ENCODE measurements around the gene TRANK1.

The TRANK1 gene

GRCh38 chr3:36843065-36844051, 101.5 kb downstream of the TRANK1 start:
- H3K4me1 ChIP-seq (ENCODE audit: control insufficient read depth, insufficient read depth, low read length), result no peaks in the 10 kb centered on the region
- no peak overlapping the region for H3K27ac ChIP-seq (ENCODE audit: low read length)
- no peaks in the 10 kb centered on the region for H3K27me3 ChIP-seq (ENCODE audit: control insufficient read depth in 1 of 2, insufficient read depth in 2 of 2, low read length in 2 of 2)
- H3K9me3 ChIP-seq (ENCODE audit: control insufficient read depth in 2 of 2, low read length in 2 of 2), result peaks cover 0 to 6% of the 10 kb centered on the region in 2 donors
- peaks cover 21 to 31% of the 10 kb centered on the region in 2 donors for H3K36me3 ChIP-seq (ENCODE audit: control insufficient read depth in 2 of 2, insufficient read depth in 2 of 2, low read length in 2 of 2)
- H3K9ac ChIP-seq (ENCODE audit: low read length in 2 of 2), result no peak overlapping the region
- H3K4me3 ChIP-seq (ENCODE audit: low read length in 2 of 2), result no peak overlapping the region

- H3K9ac ChIP-seq (ENCODE audit: low read length in 2 of 2), result no peak overlapping the region
- H3K4me1 ChIP-seq (ENCODE audit: control insufficient read depth, insufficient read depth, low read length), result no peaks in the 10 kb centered on the region
- H3K4me3 ChIP-seq (ENCODE audit: low read length in 2 of 2), result no peak overlapping the region
- no peak overlapping the region for H3K27ac ChIP-seq (ENCODE audit: low read length)
- peaks cover 25 to 28% of the 10 kb centered on the region in 2 donors for H3K36me3 ChIP-seq (ENCODE audit: control insufficient read depth in 2 of 2, insufficient read depth in 2 of 2, low read length in 2 of 2)
- H3K9me3 ChIP-seq (ENCODE audit: control insufficient read depth in 2 of 2, low read length in 2 of 2), result peaks cover 0 to 6% of the 10 kb centered on the region in 2 donors
- no peaks in the 10 kb centered on the region for H3K27me3 ChIP-seq (ENCODE audit: control insufficient read depth in 1 of 2, insufficient read depth in 2 of 2, low read length in 2 of 2)
Measured at GRCh38 chr3:36842275-36842674, 102.6 kb downstream of the TRANK1 start.

DNA sequence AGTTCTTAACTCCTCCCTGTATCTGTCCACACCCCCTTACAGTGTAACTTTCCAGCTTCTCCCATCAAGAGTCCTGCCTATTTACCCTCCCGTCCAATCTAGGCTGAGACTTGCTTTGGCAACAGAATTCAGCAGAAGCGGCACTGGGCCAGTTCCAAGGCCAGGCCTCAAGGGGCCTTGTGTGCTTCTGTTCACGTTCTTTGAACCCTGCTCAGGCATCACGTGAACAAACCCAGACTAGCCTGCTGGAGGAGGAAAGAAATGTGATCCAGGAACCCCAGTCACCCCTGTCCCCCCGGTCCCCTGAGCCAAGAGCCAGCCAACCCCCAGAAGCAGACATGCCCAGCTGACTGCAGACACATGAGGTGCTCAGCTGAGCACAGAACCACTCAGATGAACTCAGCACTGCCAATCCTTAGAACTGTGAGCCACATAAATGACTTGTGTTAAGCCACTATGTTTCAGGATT, 104.4 kb downstream of the TRANK1 start:
- no peak overlapping the region for H3K9ac ChIP-seq (ENCODE audit: low read length in 2 of 2)
- peaks cover 0 to 6% of the 10 kb centered on the region in 2 donors for H3K9me3 ChIP-seq (ENCODE audit: control insufficient read depth in 2 of 2, low read length in 2 of 2)
- no peaks in the 10 kb centered on the region for H3K4me1 ChIP-seq (ENCODE audit: control insufficient read depth, insufficient read depth, low read length)
- H3K36me3 ChIP-seq (ENCODE audit: control insufficient read depth in 2 of 2, insufficient read depth in 2 of 2, low read length in 2 of 2), result peaks cover 17 to 30% of the 10 kb centered on the region in 2 donors
- H3K27me3 ChIP-seq (ENCODE audit: control insufficient read depth in 1 of 2, insufficient read depth in 2 of 2, low read length in 2 of 2), result no peaks in the 10 kb centered on the region
- H3K4me3 ChIP-seq (ENCODE audit: low read length in 2 of 2), result no peak overlapping the region
- no peak overlapping the region for H3K27ac ChIP-seq (ENCODE audit: low read length)

DNA sequence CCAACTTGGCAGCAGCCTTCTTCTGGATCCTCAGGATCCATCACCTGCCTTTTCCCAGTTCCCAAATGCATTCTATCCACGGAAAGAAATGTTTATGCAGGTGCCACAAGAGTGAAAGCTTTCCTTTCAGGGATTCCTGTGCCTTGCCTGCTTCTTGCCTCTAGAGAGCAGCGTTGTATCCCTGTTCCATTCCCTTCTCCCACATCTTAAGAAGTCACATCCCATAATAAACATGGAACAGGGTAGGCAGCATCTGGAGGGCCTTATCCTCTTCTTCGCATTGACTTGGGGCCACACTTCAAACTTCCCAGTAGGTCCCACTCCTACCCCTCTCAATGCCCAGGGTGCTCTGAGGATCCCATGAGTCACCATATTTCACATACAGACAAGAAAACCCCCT, 107.8 kb downstream of the TRANK1 start:
- Histone ChIP-seq H3K4me3 (ENCODE audit: low read length in 2 of 2) (no peak overlapping the region), H3K4me1 (ENCODE audit: control insufficient read depth, insufficient read depth, low read length) (no peaks in the 10 kb centered on the region), H3K36me3 (ENCODE audit: control insufficient read depth in 2 of 2, insufficient read depth in 2 of 2, low read length in 2 of 2) (peaks cover 19 to 39% of the 10 kb centered on the region in 2 donors), H3K27ac (ENCODE audit: low read length) (no peak overlapping the region), H3K9me3 (ENCODE audit: control insufficient read depth in 2 of 2, low read length in 2 of 2) (peaks cover 0 to 6% of the 10 kb centered on the region in 2 donors), H3K9ac (ENCODE audit: low read length in 2 of 2) (no peak overlapping the region), H3K27me3 (ENCODE audit: control insufficient read depth in 1 of 2, insufficient read depth in 2 of 2, low read length in 2 of 2) (no peaks in the 10 kb centered on the region)

DNA sequence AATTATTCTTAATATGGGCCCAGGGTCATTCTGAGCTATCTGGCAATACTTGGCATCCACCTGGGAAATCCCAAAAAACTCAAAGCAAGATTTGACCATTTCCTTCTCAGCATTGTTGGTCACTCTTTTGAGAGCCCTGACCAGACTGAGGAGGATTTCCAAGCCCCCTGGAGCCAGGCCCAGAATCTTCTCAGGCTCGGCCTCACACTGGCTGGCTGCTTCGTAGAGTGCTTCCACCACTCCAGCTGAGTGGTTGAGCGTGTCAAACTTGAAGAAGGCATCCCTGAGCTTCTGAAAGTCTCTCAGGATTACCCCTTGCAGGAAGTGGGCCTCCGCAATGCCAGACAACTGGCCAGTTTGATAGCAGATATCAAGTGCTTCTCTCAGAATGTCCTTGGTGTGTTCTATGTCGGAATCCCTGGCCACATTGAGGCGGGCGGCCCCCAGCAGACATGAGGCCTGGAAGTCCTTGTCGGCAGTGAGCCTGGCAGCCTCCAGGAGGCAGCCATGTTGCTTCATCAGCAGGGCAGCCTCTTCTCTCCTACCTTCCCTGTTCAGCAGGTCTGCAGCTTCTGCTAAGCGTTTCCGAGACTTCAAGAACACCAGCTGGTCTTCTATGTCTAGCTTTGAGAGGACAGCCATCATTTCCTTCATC, 111.6 kb downstream of the TRANK1 start:
- Histone ChIP-seq H3K36me3 (ENCODE audit: control insufficient read depth in 2 of 2, insufficient read depth in 2 of 2, low read length in 2 of 2) (peaks cover 21 to 37% of the 10 kb centered on the region in 2 donors), H3K9me3 (ENCODE audit: control insufficient read depth in 2 of 2, low read length in 2 of 2) (no peaks in the 10 kb centered on the region), H3K27ac (ENCODE audit: low read length) (no peak overlapping the region), H3K27me3 (ENCODE audit: control insufficient read depth in 1 of 2, insufficient read depth in 2 of 2, low read length in 2 of 2) (no peaks in the 10 kb centered on the region), H3K4me1 (ENCODE audit: control insufficient read depth, insufficient read depth, low read length) (no peaks in the 10 kb centered on the region), H3K4me3 (ENCODE audit: low read length in 2 of 2) (no peak overlapping the region), H3K9ac (ENCODE audit: low read length in 2 of 2) (no peak overlapping the region)

GRCh38 chr3:36832406-36832805, 112.4 kb downstream of the TRANK1 start:
- Histone ChIP-seq H3K27ac (ENCODE audit: low read length) (no peak overlapping the region), H3K4me1 (ENCODE audit: control insufficient read depth, insufficient read depth, low read length) (no peaks in the 10 kb centered on the region), H3K9ac (ENCODE audit: low read length in 2 of 2) (no peak overlapping the region), H3K36me3 (ENCODE audit: control insufficient read depth in 2 of 2, insufficient read depth in 2 of 2, low read length in 2 of 2) (peaks cover 21 to 40% of the 10 kb centered on the region in 2 donors), H3K4me3 (ENCODE audit: low read length in 2 of 2) (no peak overlapping the region), H3K9me3 (ENCODE audit: control insufficient read depth in 2 of 2, low read length in 2 of 2) (no peaks in the 10 kb centered on the region), H3K27me3 (ENCODE audit: control insufficient read depth in 1 of 2, insufficient read depth in 2 of 2, low read length in 2 of 2) (no peaks in the 10 kb centered on the region)

- no peaks in the 10 kb centered on the region for H3K9me3 ChIP-seq (ENCODE audit: control insufficient read depth in 2 of 2, low read length in 2 of 2)
- no peaks in the 10 kb centered on the region for H3K4me1 ChIP-seq (ENCODE audit: control insufficient read depth, insufficient read depth, low read length)
- H3K27ac ChIP-seq (ENCODE audit: low read length), result no peak overlapping the region
- H3K9ac ChIP-seq (ENCODE audit: low read length in 2 of 2), result no peak overlapping the region
- H3K4me3 ChIP-seq (ENCODE audit: low read length in 2 of 2), result no peak overlapping the region
- no peaks in the 10 kb centered on the region for H3K27me3 ChIP-seq (ENCODE audit: control insufficient read depth in 1 of 2, insufficient read depth in 2 of 2, low read length in 2 of 2)
- peaks cover 11 to 26% of the 10 kb centered on the region in 2 donors for H3K36me3 ChIP-seq (ENCODE audit: control insufficient read depth in 2 of 2, insufficient read depth in 2 of 2, low read length in 2 of 2)
Measured at GRCh38 chr3:36827133-36827532, 117.7 kb downstream of the TRANK1 start.

DNA sequence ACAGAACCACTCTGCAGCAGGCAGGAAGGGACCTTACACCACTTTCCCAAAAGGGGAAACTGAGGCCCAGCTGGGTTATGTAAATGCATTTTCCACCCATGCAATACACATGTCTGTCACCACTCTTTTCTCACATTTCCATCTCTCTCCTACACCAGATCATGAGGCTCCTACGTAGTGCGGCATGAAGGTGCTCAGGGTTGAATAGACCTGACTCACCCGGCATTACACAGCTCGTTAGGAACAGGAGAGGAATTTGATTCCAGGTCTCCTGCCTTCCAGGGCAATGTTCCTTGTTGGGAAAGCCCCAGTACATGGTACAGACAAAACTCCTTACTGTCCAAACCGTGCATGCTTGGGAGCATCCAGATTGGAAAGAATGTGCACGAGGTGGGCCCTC, 118.6 kb downstream of the TRANK1 start:
- H3K4me3 ChIP-seq (ENCODE audit: low read length in 2 of 2), result no peak overlapping the region
- H3K9me3 ChIP-seq (ENCODE audit: control insufficient read depth in 2 of 2, low read length in 2 of 2), result no peaks in the 10 kb centered on the region
- no peak overlapping the region for H3K27ac ChIP-seq (ENCODE audit: low read length)
- H3K9ac ChIP-seq (ENCODE audit: low read length in 2 of 2), result no peak overlapping the region
- H3K27me3 ChIP-seq (ENCODE audit: control insufficient read depth in 1 of 2, insufficient read depth in 2 of 2, low read length in 2 of 2), result no peaks in the 10 kb centered on the region
- H3K36me3 ChIP-seq (ENCODE audit: control insufficient read depth in 2 of 2, insufficient read depth in 2 of 2, low read length in 2 of 2), result peaks cover 4 to 23% of the 10 kb centered on the region in 2 donors
- H3K4me1 ChIP-seq (ENCODE audit: control insufficient read depth, insufficient read depth, low read length), result no peaks in the 10 kb centered on the region

DNA sequence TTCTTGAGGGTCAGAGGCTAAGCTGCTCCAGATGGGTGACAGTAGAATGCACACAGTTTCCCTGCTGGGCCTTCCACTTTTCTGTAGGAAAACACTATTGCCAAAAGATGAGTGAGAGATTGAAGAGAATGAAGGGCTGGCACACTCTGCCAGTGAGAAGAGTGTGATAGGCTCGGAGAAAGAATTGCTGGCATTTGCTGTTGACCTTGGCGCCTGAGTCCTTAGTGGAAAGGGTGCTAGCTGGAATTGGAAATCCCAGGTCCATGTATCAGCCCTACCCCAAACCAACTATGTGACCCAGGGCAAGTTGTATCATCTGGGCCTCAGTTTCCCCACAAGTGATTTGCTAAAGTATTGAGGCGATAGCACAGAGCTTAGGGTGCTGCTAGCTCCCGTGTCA, 120.4 kb downstream of the TRANK1 start:
- no peak overlapping the region for H3K9ac ChIP-seq (ENCODE audit: low read length in 2 of 2)
- no peaks in the 10 kb centered on the region for H3K27me3 ChIP-seq (ENCODE audit: control insufficient read depth in 1 of 2, insufficient read depth in 2 of 2, low read length in 2 of 2)
- no peaks in the 10 kb centered on the region for H3K9me3 ChIP-seq (ENCODE audit: control insufficient read depth in 2 of 2, low read length in 2 of 2)
- H3K27ac ChIP-seq (ENCODE audit: low read length), result no peak overlapping the region
- H3K36me3 ChIP-seq (ENCODE audit: control insufficient read depth in 2 of 2, insufficient read depth in 2 of 2, low read length in 2 of 2), result peaks cover 0 to 16% of the 10 kb centered on the region in 2 donors
- no peaks in the 10 kb centered on the region for H3K4me1 ChIP-seq (ENCODE audit: control insufficient read depth, insufficient read depth, low read length)
- H3K4me3 ChIP-seq (ENCODE audit: low read length in 2 of 2), result no peak overlapping the region

GRCh38 chr3:36823806-36824205, 121.0 kb downstream of the TRANK1 start:
- Histone ChIP-seq H3K27me3 (ENCODE audit: control insufficient read depth in 1 of 2, insufficient read depth in 2 of 2, low read length in 2 of 2) (no peaks in the 10 kb centered on the region), H3K36me3 (ENCODE audit: control insufficient read depth in 2 of 2, insufficient read depth in 2 of 2, low read length in 2 of 2) (peaks cover 0 to 14% of the 10 kb centered on the region in 2 donors), H3K27ac (ENCODE audit: low read length) (no peak overlapping the region), H3K9ac (ENCODE audit: low read length in 2 of 2) (no peak overlapping the region), H3K4me1 (ENCODE audit: control insufficient read depth, insufficient read depth, low read length) (no peaks in the 10 kb centered on the region), H3K9me3 (ENCODE audit: control insufficient read depth in 2 of 2, low read length in 2 of 2) (no peaks in the 10 kb centered on the region), H3K4me3 (ENCODE audit: low read length in 2 of 2) (no peak overlapping the region)
